ENCODE data around the gene HEG1.

The HEG1 gene

DNA sequence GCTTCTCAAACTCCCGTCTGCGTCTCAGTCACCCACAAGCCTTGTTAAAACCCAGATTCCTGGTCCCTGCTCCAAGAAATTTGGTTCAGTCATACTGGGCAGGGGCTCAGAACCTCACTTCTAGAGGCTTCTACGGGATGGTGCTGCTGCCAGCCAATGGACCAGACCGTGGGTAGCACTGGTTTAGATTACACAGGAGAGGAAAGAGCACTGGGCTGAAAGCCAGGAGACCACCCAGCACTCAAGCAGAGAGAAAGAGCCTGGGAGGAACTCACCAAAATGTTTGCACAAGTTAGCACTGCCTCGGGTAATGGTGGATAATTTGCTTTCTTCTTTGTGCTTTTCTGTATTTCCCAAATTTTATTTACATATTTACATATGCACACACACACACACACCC is 74.3 kb downstream of the HEG1 start:
- peaks cover 14% of the 10 kb centered on the region; the same call in 1 of the 2 replicates for H3K36me3 ChIP-seq (ENCODE audit: control insufficient read depth, insufficient read depth, low read length)
- H3K27me3 ChIP-seq (ENCODE audit: control insufficient read depth, insufficient read depth, low read length) = no peaks in the 10 kb centered on the region
- no peaks in the 10 kb centered on the region for H3K9me3 ChIP-seq (ENCODE audit: control insufficient read depth, insufficient read depth, low read depth, low read length)
- no peak overlapping the region for H3K4me3 ChIP-seq (ENCODE audit: low read depth, low read length)
- no peak overlapping the region for H3K9ac ChIP-seq (ENCODE audit: low read length)
- peaks cover 10% of the 10 kb centered on the region; the same call in 1 of the 2 replicates for H3K4me1 ChIP-seq (ENCODE audit: control insufficient read depth, insufficient read depth, low read length)
- H3K27ac ChIP-seq (ENCODE audit: low read depth, low read length) = no peak overlapping the region

DNA sequence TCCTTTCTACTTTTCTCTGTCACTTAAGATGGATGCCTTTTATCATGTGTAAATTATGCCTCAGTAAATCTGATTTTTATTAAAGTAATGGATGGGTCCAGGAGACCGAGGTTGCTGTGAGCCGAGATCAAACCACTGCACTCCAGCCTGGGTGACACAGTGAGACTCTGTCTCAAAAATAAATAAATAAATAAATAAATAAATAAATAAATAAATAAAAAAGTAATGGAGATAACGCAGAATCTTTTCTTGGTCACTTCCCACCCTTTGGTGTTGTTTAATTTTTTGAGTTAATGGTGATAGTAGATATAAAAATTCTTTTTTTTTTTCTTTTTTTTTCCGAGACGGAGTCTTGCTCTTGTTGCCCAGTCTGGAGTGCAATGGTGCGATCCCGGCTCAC is 77.2 kb downstream of the HEG1 start:
- H3K27ac ChIP-seq (ENCODE audit: low read depth, low read length) = no peak overlapping the region
- no peaks in the 10 kb centered on the region for H3K9me3 ChIP-seq (ENCODE audit: control insufficient read depth, insufficient read depth, low read depth, low read length)
- H3K27me3 ChIP-seq (ENCODE audit: control insufficient read depth, insufficient read depth, low read length) = no peaks in the 10 kb centered on the region
- H3K9ac ChIP-seq (ENCODE audit: low read length) = no peak overlapping the region
- H3K4me1 ChIP-seq (ENCODE audit: control insufficient read depth, insufficient read depth, low read length) = no peaks in the 10 kb centered on the region
- peaks cover 21% of the 10 kb centered on the region; the same call in 1 of the 2 replicates for H3K36me3 ChIP-seq (ENCODE audit: control insufficient read depth, insufficient read depth, low read length)
- no peak overlapping the region for H3K4me3 ChIP-seq (ENCODE audit: low read depth, low read length)

DNA sequence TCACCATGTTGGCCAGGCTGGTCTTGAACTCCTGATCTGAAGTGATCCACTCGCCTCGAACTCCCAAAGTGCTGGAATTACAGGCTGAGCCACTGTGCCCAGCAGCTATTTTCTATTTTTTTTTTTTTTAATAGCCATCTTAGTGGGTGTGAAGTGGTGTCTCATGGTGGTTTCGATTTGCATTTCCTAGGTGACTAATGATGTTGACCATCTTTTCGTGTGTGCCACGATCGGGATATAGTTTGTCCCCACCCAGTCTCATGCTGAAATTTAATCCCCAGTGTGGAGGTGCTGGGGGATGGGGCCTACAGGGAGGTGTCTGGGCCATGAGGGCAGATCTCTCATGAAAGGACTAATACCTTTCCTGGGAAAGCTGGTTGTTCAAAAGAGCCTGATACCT is 79.4 kb downstream of the HEG1 start:
- Histone ChIP-seq H3K27ac (ENCODE audit: low read depth, low read length) (no peak overlapping the region), H3K9ac (ENCODE audit: low read length) (no peak overlapping the region), H3K4me1 (ENCODE audit: control insufficient read depth, insufficient read depth, low read length) (no peaks in the 10 kb centered on the region), H3K36me3 (ENCODE audit: control insufficient read depth, insufficient read depth, low read length) (peaks cover 31% of the 10 kb centered on the region; the same call in 1 of the 2 replicates), H3K27me3 (ENCODE audit: control insufficient read depth, insufficient read depth, low read length) (no peaks in the 10 kb centered on the region), H3K4me3 (ENCODE audit: low read depth, low read length) (no peak overlapping the region), H3K9me3 (ENCODE audit: control insufficient read depth, insufficient read depth, low read depth, low read length) (no peaks in the 10 kb centered on the region)

DNA sequence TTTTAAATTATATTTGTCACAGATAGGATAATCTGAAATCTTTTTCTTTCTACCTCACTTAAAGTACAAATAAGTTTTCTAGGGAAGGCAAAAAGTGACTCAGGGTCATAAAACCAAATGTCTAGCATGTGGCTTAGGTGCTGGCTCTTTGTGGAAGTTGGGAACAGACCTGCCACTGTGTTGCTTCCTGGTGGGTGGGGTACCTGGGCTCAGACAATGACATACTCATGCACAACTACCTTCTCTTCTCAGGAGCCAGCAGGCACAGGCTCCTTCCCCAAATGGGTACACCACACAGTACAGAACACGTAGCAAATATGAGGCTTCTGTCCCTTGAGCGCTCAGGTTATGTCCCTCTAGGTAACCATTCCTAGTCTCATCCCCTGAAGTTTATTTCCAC is 81.1 kb downstream of the HEG1 start:
- Histone ChIP-seq H3K9me3 (ENCODE audit: control insufficient read depth, insufficient read depth, low read depth, low read length) (no peaks in the 10 kb centered on the region), H3K36me3 (ENCODE audit: control insufficient read depth, insufficient read depth, low read length) (peaks cover 41% of the 10 kb centered on the region), H3K27ac (ENCODE audit: low read depth, low read length) (no peak overlapping the region), H3K4me1 (ENCODE audit: control insufficient read depth, insufficient read depth, low read length) (no peaks in the 10 kb centered on the region), H3K4me3 (ENCODE audit: low read depth, low read length) (no peak overlapping the region), H3K9ac (ENCODE audit: low read length) (no peak overlapping the region), H3K27me3 (ENCODE audit: control insufficient read depth, insufficient read depth, low read length) (no peaks in the 10 kb centered on the region)

DNA sequence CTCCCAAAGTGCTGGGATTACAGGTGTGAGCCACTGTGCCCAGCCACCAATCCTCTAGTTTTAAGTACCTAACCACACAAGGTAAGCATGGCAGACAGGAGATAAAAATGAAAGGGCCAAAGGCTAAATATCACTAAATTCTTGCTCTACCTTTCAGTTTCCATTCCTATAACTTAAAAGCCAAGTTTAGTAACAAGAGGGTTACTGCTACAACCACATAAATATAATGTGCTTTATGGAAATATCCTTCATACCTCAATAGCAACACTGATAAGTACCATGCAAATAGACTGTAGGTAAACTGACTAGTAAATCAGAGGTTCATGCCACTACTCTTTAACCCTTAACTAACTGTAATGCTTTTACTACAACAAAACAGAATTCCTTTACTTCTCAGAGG is 82.5 kb downstream of the HEG1 start:
- Histone ChIP-seq H3K27me3 (ENCODE audit: control insufficient read depth, insufficient read depth, low read length) (no peaks in the 10 kb centered on the region), H3K4me1 (ENCODE audit: control insufficient read depth, insufficient read depth, low read length) (no peaks in the 10 kb centered on the region), H3K27ac (ENCODE audit: low read depth, low read length) (no peak overlapping the region), H3K9ac (ENCODE audit: low read length) (no peak overlapping the region), H3K4me3 (ENCODE audit: low read depth, low read length) (no peak overlapping the region), H3K36me3 (ENCODE audit: control insufficient read depth, insufficient read depth, low read length) (peaks cover 45% of the 10 kb centered on the region), H3K9me3 (ENCODE audit: control insufficient read depth, insufficient read depth, low read depth, low read length) (no peaks in the 10 kb centered on the region)

DNA sequence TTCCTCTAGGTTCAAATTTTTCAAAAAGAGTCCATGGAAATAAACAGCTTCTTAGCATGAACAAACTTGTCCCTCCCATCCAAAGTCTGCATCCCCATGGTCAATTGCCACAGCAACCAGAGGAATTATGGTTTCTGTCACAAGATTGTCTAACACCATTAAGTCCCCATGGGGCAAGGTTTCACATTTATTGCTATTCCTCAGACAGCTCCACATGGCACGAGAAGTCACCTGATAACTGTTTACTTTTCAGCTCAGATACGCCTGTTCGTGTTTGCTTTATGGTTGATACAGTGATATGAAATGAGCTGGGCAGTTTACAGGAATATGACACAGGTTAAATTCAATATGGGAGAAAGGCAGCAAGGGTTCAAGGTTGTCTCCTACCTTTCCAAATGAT is 83.3 kb downstream of the HEG1 start:
- Histone ChIP-seq H3K36me3 (ENCODE audit: control insufficient read depth, insufficient read depth, low read length) (peaks cover 41% of the 10 kb centered on the region), H3K27ac (ENCODE audit: low read depth, low read length) (no peak overlapping the region), H3K27me3 (ENCODE audit: control insufficient read depth, insufficient read depth, low read length) (no peaks in the 10 kb centered on the region)

DNA sequence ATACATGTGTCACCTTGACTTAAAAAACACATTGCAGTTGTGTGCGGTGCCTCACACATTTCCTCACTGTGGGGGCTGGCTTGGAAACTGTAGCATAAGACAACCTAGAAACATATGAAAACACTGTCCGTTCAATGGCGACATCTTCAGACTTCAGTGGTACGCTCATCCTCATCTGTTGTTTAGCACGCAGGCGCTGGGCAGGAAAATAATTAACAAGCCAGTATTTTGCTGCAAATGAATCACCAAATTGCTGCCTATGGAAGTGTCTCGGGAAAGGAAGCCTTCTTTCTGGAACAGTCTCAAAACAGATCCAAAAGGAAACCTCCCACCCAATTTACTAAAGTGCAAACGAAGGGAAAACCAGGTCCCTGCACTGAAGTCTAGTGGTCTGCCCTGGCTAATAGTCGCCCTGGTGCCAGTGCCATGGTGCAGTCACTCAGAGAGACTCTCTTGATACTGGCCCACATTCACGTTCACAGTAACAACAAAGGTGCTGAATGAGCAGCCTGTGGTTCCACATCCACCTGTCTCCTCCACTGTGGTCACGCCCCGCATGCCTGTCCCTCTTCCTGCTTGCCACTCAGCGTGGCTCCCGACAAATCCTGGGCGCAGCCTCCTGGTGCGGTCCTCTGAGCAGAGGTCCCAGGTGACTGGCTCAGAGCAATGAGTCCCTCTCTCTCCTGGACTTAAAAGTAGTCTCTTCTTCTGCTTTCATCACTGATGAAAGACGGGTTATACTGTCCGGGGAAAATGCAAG is 85.7 kb downstream of the HEG1 start:
- no peak overlapping the region for H3K9ac ChIP-seq (ENCODE audit: low read length)
- peaks cover 28% of the 10 kb centered on the region for H3K36me3 ChIP-seq (ENCODE audit: control insufficient read depth, insufficient read depth, low read length)
- H3K9me3 ChIP-seq (ENCODE audit: control insufficient read depth, insufficient read depth, low read depth, low read length) = no peaks in the 10 kb centered on the region
- H3K4me1 ChIP-seq (ENCODE audit: control insufficient read depth, insufficient read depth, low read length) = no peaks in the 10 kb centered on the region
- no peak overlapping the region for H3K27ac ChIP-seq (ENCODE audit: low read depth, low read length)
- H3K27me3 ChIP-seq (ENCODE audit: control insufficient read depth, insufficient read depth, low read length) = no peaks in the 10 kb centered on the region
- H3K4me3 ChIP-seq (ENCODE audit: low read depth, low read length) = no peak overlapping the region

More for the DNA sequence above, 83.3 kb downstream of the HEG1 start:
- Histone ChIP-seq H3K4me1 (ENCODE audit: control insufficient read depth, insufficient read depth, low read length) (no peaks in the 10 kb centered on the region), H3K9ac (ENCODE audit: low read length) (no peak overlapping the region), H3K4me3 (ENCODE audit: low read depth, low read length) (no peak overlapping the region), H3K9me3 (ENCODE audit: control insufficient read depth, insufficient read depth, low read depth, low read length) (no peaks in the 10 kb centered on the region)

DNA sequence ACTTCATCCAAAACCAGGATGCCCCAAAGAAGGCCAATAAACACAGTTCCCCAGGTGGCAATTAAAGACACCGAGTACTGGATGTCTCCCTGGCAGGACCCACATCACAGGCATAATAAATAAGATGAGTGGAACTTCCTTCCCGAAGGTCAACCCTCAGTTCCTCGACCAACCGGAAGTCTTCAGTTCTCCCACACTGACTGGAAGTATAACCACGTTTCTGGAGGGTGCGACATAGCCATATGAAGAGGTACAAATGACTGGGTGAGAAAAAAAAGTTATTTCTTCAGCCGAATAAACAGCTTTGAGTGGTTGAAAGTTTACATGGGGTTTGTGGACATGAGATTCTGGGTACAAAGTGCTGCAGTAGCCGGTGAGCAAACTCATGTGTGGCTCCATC is 86.6 kb downstream of the HEG1 start:
- Histone ChIP-seq H3K9ac (ENCODE audit: low read length) (no peak overlapping the region), H3K27ac (ENCODE audit: low read depth, low read length) (no peak overlapping the region), H3K4me3 (ENCODE audit: low read depth, low read length) (no peak overlapping the region), H3K27me3 (ENCODE audit: control insufficient read depth, insufficient read depth, low read length) (no peaks in the 10 kb centered on the region), H3K4me1 (ENCODE audit: control insufficient read depth, insufficient read depth, low read length) (no peaks in the 10 kb centered on the region), H3K36me3 (ENCODE audit: control insufficient read depth, insufficient read depth, low read length) (peaks cover 27% of the 10 kb centered on the region), H3K9me3 (ENCODE audit: control insufficient read depth, insufficient read depth, low read depth, low read length) (no peaks in the 10 kb centered on the region)

DNA sequence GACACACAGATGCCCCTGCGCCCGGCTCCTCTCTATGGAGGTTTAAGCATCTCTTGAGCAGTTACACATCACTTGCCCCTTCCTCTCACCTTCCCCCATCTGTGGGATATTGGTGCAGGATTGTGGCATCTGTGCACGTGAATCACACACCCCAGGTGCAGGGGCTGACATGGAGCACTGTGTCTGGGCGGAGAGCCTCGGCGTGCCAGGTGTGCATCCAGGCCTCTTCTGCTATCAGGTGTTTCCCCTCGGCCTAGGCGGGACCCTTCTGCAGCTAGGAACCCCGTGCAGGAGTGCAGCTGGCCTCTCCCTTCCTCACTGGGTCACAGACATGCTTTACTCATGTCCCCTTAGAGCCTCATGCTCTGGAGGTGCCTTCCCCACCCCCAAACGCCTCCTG is 87.8 kb downstream of the HEG1 start:
- peaks cover 19% of the 10 kb centered on the region for H3K36me3 ChIP-seq (ENCODE audit: control insufficient read depth, insufficient read depth, low read length)
- H3K9me3 ChIP-seq (ENCODE audit: control insufficient read depth, insufficient read depth, low read depth, low read length) = no peaks in the 10 kb centered on the region
- no peak overlapping the region for H3K27ac ChIP-seq (ENCODE audit: low read depth, low read length)
- H3K4me1 ChIP-seq (ENCODE audit: control insufficient read depth, insufficient read depth, low read length) = no peaks in the 10 kb centered on the region
- no peaks in the 10 kb centered on the region for H3K27me3 ChIP-seq (ENCODE audit: control insufficient read depth, insufficient read depth, low read length)
- no peak overlapping the region for H3K4me3 ChIP-seq (ENCODE audit: low read depth, low read length)
- H3K9ac ChIP-seq (ENCODE audit: low read length) = no peak overlapping the region

DNA sequence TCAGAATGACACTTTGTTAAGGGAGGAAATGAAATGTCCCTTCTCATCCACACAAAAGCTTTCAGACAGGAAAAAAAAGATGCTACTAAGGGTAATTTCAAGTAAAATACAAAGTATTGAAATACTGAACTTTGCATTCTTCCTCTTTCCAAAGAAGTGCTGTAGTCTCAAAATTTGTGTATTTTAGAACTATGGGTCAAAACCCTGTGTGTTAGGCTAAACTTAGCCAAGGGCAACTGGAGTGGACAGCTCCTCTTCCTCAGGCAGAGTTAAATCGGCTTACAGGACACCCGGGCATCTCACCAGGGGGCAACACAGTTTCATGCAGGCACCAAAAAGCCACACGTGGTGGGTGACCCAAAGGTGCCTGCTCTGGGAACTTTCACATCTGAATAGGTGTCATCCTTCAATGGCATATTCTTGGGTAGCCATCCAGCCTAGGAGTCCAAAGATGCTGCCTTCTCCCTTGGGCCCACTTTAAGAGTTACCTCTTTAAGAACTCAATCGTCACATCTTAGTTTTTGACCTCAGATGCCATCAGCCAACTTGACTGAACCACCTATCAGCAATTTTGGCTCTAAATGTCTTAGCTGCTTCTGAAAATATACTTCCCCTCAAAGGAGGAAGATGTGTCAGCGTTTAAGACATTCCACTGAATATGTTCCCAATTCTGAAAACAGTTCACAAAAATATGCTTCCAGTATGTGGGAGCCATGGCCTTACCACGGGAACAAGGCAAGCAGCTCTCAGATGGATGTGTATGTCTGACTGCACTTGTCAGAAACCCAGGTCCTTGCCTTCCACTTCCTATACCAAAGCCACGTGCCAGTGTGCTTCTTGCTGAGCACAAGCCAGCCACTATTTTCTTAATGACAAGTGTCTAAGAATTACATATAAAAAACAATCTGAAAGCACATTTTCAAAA is 89.0 kb downstream of the HEG1 start:
- H3K9me3 ChIP-seq (ENCODE audit: control insufficient read depth, insufficient read depth, low read depth, low read length) = no peaks in the 10 kb centered on the region
- no peaks in the 10 kb centered on the region for H3K4me1 ChIP-seq (ENCODE audit: control insufficient read depth, insufficient read depth, low read length)
- no peak overlapping the region for H3K27ac ChIP-seq (ENCODE audit: low read depth, low read length)

DNA sequence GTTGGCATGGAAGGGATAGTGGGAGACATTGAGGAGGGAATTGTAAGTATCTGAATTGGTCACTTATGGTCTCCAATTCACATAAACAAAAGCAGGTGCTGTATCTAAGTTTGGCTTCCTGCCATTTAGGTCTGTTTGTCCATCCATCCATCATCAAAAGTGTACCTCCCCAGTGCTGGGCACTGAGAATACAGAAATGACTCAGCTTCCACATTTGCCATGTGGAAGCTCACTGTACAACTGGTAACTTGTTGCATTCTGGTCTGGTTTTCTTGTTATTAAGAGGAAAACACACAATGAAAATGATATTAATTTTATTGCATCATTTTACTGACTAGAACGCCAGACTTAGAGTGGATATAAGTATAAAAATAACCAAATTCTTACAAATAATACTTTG is 90.4 kb downstream of the HEG1 start:
- no peak overlapping the region for H3K27ac ChIP-seq (ENCODE audit: low read depth, low read length)
- H3K4me3 ChIP-seq (ENCODE audit: low read depth, low read length) = no peak overlapping the region
- no peaks in the 10 kb centered on the region for H3K27me3 ChIP-seq (ENCODE audit: control insufficient read depth, insufficient read depth, low read length)
- no peaks in the 10 kb centered on the region for H3K9me3 ChIP-seq (ENCODE audit: control insufficient read depth, insufficient read depth, low read depth, low read length)
- H3K9ac ChIP-seq (ENCODE audit: low read length) = no peak overlapping the region
- H3K36me3 ChIP-seq (ENCODE audit: control insufficient read depth, insufficient read depth, low read length) = peaks cover 10% of the 10 kb centered on the region
- no peaks in the 10 kb centered on the region for H3K4me1 ChIP-seq (ENCODE audit: control insufficient read depth, insufficient read depth, low read length)

More for the DNA sequence above, 89.0 kb downstream of the HEG1 start:
- Histone ChIP-seq H3K36me3 (ENCODE audit: control insufficient read depth, insufficient read depth, low read length) (peaks cover 15% of the 10 kb centered on the region), H3K4me3 (ENCODE audit: low read depth, low read length) (no peak overlapping the region), H3K27me3 (ENCODE audit: control insufficient read depth, insufficient read depth, low read length) (no peaks in the 10 kb centered on the region), H3K9ac (ENCODE audit: low read length) (no peak overlapping the region)
